Measurements from ENCODE around the gene METTL9.

The METTL9 gene

DNA sequence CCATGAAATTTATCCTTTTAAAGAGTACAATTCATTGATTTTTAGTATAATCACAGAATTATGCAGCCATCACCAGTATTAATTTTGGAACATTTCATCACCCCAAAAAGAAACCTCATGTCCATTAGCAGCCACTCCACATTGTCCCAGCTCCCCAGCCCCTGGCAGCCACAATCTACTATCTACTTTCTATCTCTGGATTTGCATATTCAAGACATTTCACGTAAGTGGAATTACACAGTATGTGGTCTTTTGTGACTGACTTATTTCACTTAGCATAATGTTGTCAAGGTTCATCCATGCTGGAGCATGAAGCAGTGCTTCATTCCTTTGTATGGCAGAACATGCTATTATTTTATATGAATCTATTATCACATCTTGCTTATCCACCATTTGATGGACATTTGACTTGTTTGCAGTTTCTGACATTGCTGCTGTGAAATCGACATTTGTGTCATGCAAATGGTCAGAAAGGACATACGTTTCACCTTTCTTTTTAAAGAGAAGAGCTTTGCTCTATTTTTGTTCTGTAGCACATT, 10.7 kb downstream of the METTL9 start:
- peaks cover 5% of the 10 kb centered on the region; the same call in 1 of the 2 replicates for H3K36me3 ChIP-seq (ENCODE audit: insufficient read depth, low read length)
- H3F3A ChIP-seq (ENCODE audit: low read depth) = 0 out of 2 replicates have a peak, but pooled peaks cover 8% of the 10 kb centered on the region
- H4K20me1 ChIP-seq (ENCODE audit: insufficient read depth, low read length, poor library complexity, severe bottlenecking) = peaks cover 59% of the 10 kb centered on the region
- H3K9me2 ChIP-seq (replicated peaks; ENCODE audit: low read depth, low read length) = no peaks in the 10 kb centered on the region
- H3K4me2 ChIP-seq (ENCODE audit: low read depth, low read length, poor library complexity, severe bottlenecking) = peak overlapping the region; percentile 62
- H2AFZ ChIP-seq (ENCODE audit: low read length) = no peak overlapping the region
- H3K4me3 ChIP-seq (ENCODE audit: low read length, poor library complexity, severe bottlenecking) = no peak overlapping the region
- no peaks in the 10 kb centered on the region for H3K9me3 ChIP-seq (ENCODE audit: insufficient read depth, low read depth, low read length)
- no peaks in the 10 kb centered on the region for H3K27me3 ChIP-seq (ENCODE audit: insufficient read depth, low read length, poor library complexity, severe bottlenecking)
- TF ChIP-seq, protein P1, sequence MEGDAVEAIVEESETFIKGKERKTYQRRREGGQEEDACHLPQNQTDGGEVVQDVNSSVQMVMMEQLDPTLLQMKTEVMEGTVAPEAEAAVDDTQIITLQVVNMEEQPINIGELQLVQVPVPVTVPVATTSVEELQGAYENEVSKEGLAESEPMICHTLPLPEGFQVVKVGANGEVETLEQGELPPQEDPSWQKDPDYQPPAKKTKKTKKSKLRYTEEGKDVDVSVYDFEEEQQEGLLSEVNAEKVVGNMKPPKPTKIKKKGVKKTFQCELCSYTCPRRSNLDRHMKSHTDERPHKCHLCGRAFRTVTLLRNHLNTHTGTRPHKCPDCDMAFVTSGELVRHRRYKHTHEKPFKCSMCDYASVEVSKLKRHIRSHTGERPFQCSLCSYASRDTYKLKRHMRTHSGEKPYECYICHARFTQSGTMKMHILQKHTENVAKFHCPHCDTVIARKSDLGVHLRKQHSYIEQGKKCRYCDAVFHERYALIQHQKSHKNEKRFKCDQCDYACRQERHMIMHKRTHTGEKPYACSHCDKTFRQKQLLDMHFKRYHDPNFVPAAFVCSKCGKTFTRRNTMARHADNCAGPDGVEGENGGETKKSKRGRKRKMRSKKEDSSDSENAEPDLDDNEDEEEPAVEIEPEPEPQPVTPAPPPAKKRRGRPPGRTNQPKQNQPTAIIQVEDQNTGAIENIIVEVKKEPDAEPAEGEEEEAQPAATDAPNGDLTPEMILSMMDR (conservative IDR thresholded peaks at IDR 0.05; ENCODE audit: low read length) = no peak
- no peak for TF ChIP-seq EZH2phosphoT487 (IDR thresholded peaks at IDR 0.05; ENCODE audit: borderline replicate concordance)
- peaks cover 64% of the 10 kb centered on the region for H3K4me1 ChIP-seq (ENCODE audit: insufficient read depth, low read length, poor library complexity, severe bottlenecking)
- no peak overlapping the region for H3K9ac ChIP-seq (ENCODE audit: low read depth, low read length, poor library complexity, severe bottlenecking)
- H3K79me2 ChIP-seq (ENCODE audit: insufficient read depth, low read length) = peaks cover 98% of the 10 kb centered on the region

DNA sequence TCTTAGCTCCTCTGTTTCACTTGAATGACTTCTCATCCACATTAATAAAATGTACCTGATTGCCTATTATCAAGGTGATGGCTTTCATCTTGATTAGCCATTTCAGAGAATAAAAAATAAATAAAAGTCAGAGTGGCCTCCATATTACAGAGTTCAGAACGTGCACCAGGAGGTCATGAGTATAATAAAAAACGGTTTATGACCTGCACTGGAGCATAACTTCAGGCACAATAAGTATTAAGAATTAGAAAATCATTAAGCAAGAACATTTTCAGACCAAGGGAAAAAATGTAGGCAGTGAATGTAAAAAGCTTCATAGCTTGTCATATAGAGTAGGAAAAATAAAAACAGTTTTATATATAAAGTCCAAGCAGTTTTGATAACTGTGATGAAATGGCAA, 11.4 kb downstream of the METTL9 start:
- no peak for TF ChIP-seq EZH2phosphoT487 (IDR thresholded peaks at IDR 0.05; ENCODE audit: borderline replicate concordance)
- TF ChIP-seq, protein P1 (conservative IDR thresholded peaks at IDR 0.05; ENCODE audit: low read length) = no peak
- Histone ChIP-seq H3K36me3 (ENCODE audit: insufficient read depth, low read length) (peaks cover 5% of the 10 kb centered on the region; the same call in 1 of the 2 replicates), H3K4me2 (ENCODE audit: low read depth, low read length, poor library complexity, severe bottlenecking) (peak overlapping the region; percentile 62), H3K79me2 (ENCODE audit: insufficient read depth, low read length) (peaks cover 98% of the 10 kb centered on the region), H4K20me1 (ENCODE audit: insufficient read depth, low read length, poor library complexity, severe bottlenecking) (peaks cover 59% of the 10 kb centered on the region), H3K4me1 (ENCODE audit: insufficient read depth, low read length, poor library complexity, severe bottlenecking) (peaks cover 65% of the 10 kb centered on the region), H2AFZ (ENCODE audit: low read length) (no peak overlapping the region), H3K9me2 (replicated peaks; ENCODE audit: low read depth, low read length) (no peaks in the 10 kb centered on the region), H3F3A (ENCODE audit: low read depth) (0 out of 2 replicates have a peak, but pooled peaks cover 8% of the 10 kb centered on the region), H3K27me3 (ENCODE audit: insufficient read depth, low read length, poor library complexity, severe bottlenecking) (no peaks in the 10 kb centered on the region), H3K9me3 (ENCODE audit: insufficient read depth, low read depth, low read length) (no peaks in the 10 kb centered on the region), H3K9ac (ENCODE audit: low read depth, low read length, poor library complexity, severe bottlenecking) (no peak overlapping the region), H3K4me3 (ENCODE audit: low read length, poor library complexity, severe bottlenecking) (no peak overlapping the region)

DNA sequence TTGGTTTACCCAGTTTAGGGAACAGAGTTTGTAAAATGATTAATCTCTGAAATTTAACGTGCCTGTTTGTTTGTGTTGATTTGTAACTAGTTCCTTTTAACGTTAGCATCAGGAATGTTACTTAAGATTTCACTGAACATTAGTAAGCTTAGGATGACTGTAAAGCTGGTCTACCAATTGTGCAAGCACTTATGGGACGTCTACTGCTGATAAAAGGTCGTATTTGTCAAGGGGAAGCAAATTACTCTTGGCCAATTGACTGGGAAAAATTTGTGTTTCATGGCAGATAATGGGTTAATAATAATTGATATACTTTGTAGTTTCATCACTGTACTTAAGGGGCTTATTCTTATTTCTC, 11.8 kb downstream of the METTL9 start:
- no peaks in the 10 kb centered on the region for H3K27me3 ChIP-seq (ENCODE audit: insufficient read depth, low read length, poor library complexity, severe bottlenecking)
- H3K4me1 ChIP-seq (ENCODE audit: insufficient read depth, low read length, poor library complexity, severe bottlenecking) = peaks cover 69% of the 10 kb centered on the region
- 0 out of 2 replicates have a peak, but pooled peaks cover 8% of the 10 kb centered on the region for H3F3A ChIP-seq (ENCODE audit: low read depth)
- H2AFZ ChIP-seq (ENCODE audit: low read length) = no peak overlapping the region
- TF ChIP-seq, protein P1 (conservative IDR thresholded peaks at IDR 0.05; ENCODE audit: low read length) = no peak
- no peak for TF ChIP-seq EZH2phosphoT487 (IDR thresholded peaks at IDR 0.05; ENCODE audit: borderline replicate concordance)
- H3K79me2 ChIP-seq (ENCODE audit: insufficient read depth, low read length) = peaks cover 99% of the 10 kb centered on the region
- no peak overlapping the region for H3K4me2 ChIP-seq (ENCODE audit: low read depth, low read length, poor library complexity, severe bottlenecking)
- H3K36me3 ChIP-seq (ENCODE audit: insufficient read depth, low read length) = peaks cover 5% of the 10 kb centered on the region; the same call in 1 of the 2 replicates
- H3K9me2 ChIP-seq (replicated peaks; ENCODE audit: low read depth, low read length) = no peaks in the 10 kb centered on the region
- H3K9ac ChIP-seq (ENCODE audit: low read depth, low read length, poor library complexity, severe bottlenecking) = no peak overlapping the region
- H3K4me3 ChIP-seq (ENCODE audit: low read length, poor library complexity, severe bottlenecking) = no peak overlapping the region
- no peaks in the 10 kb centered on the region for H3K9me3 ChIP-seq (ENCODE audit: insufficient read depth, low read depth, low read length)
- H4K20me1 ChIP-seq (ENCODE audit: insufficient read depth, low read length, poor library complexity, severe bottlenecking) = peaks cover 62% of the 10 kb centered on the region

Measured in Loucy (cell line).